HepG2 (cell line): Measurements from ENCODE around the gene RBM12. TPM values are rescaled to one million over a fixed set of nuclear protein-coding genes. Genes with fewer than 3 reads are reported as not detected.

Experiments used
- BORCS8-MEF2B ChIP-seq: sonication (generic); formaldehyde crosslinking; IDR thresholded peaks from 2 replicates; pipeline ENCODE4 v1.8.0; 2022; ENCODE audit warnings: mild to moderate bottlenecking, missing genetic modification reagents
- MAZ ChIP-seq, 2 experiments: sonication (generic) in 1 of 2; formaldehyde crosslinking in 1 of 2; IDR thresholded peaks; 2 replicates each; pipeline versions ENCODE4 v1.5.0 to v1.6.1; 2012 to 2020; ENCODE audit warnings: low read depth in 2 of 2, mild to moderate bottlenecking in 2 of 2, borderline replicate concordance in 1 of 2, improper control_type of control experiment in 1 of 2, low read length in 1 of 2, missing genetic modification reagents in 1 of 2, moderate library complexity in 1 of 2
- MYNN ChIP-seq: sonication (generic); formaldehyde crosslinking; IDR thresholded peaks from 2 replicates; pipeline ENCODE4 v1.4.0; 2020; ENCODE audit warnings: mild to moderate bottlenecking, low read depth, missing genetic modification reagents
- PRDM15 ChIP-seq: sonication (generic); formaldehyde crosslinking; IDR thresholded peaks from 2 replicates; pipeline ENCODE4 v1.4.0; 2020; ENCODE audit warnings: missing genetic modification reagents
- RBAK ChIP-seq: sonication (generic); formaldehyde crosslinking; IDR thresholded peaks from 2 replicates; pipeline ENCODE4 v1.5.1; 2020; ENCODE audit warnings: mild to moderate bottlenecking, missing genetic modification reagents
- TARDBP ChIP-seq: sonication (generic); formaldehyde crosslinking; IDR thresholded peaks from 2 replicates; pipeline ENCODE4 v1.8.0; 2022; ENCODE audit warnings: mild to moderate bottlenecking, missing genetic modification reagents
- ZFP36 ChIP-seq: fragments of 150-350 bp; IDR thresholded peaks from 2 replicates; pipeline ENCODE4 v1.6.1; 2018; ENCODE audit warnings: borderline replicate concordance, low read length, low read depth; ENCODE audit not compliant: partially characterized antibody
- ZNF34 ChIP-seq: sonication (generic); formaldehyde crosslinking; IDR thresholded peaks from 2 replicates; pipeline ENCODE4 v1.4.0; 2020; ENCODE audit warnings: mild to moderate bottlenecking, missing genetic modification reagents, borderline replicate concordance
- ZNF496 ChIP-seq: sonication (generic); formaldehyde crosslinking; IDR thresholded peaks from 2 replicates; pipeline ENCODE4 v1.8.1; 2023; ENCODE audit warnings: mild to moderate bottlenecking, moderate library complexity, missing genetic modification reagents; ENCODE audit not compliant: insufficient replicate concordance
- ZNF878 ChIP-seq: sonication (generic); formaldehyde crosslinking; IDR thresholded peaks from 2 replicates; pipeline ENCODE4 v1.8.1; 2023; ENCODE audit warnings: mild to moderate bottlenecking, missing genetic modification reagents, moderate library complexity
- ZSCAN30 ChIP-seq: sonication (generic); formaldehyde crosslinking; IDR thresholded peaks from 2 replicates; pipeline ENCODE4 v1.5.0; 2020; ENCODE audit warnings: mild to moderate bottlenecking, missing genetic modification reagents
- ZXDC ChIP-seq: sonication (generic); formaldehyde crosslinking; IDR thresholded peaks from 2 replicates; pipeline ENCODE4 v1.5.0; 2020; ENCODE audit warnings: mild to moderate bottlenecking, missing genetic modification reagents
- polyA plus RNA-seq, 8 experiments: library from polyadenylated mRNA; depleted of rRNA in 3 of 8; stranded (reverse) in 7 of 8; unstranded in 1 of 8; fragments of >200 nt; fragmentation: Illumina TruSeq in 4 of 8; extraction: Trizol in 4 of 8; gene quantifications; 2 replicates each; pipeline versions ENCODE4 v1.2.1 to v1.2.3, GENCODE V29; 2011 to 2016; ENCODE audit warnings: low read depth in 4 of 8, missing spikeins in 1 of 8, mixed read lengths in 1 of 8; ENCODE audit not compliant: insufficient read depth in 1 of 8
- total RNA-seq, 5 experiments: library from RNA; depleted of rRNA; stranded (reverse); fragments of >200 nt; fragmentation: Illumina TruSeq; extraction: Trizol; gene quantifications; 2 replicates each; pipeline ENCODE4 v1.2.3, GENCODE V29; 2016; ENCODE audit warnings: low read depth in 1 of 5
- TF ChIP-seq, protein P1 (sequence below): IDR thresholded peaks from 2 replicates; pipeline ENCODE4 v1.6.1; 2012; ENCODE audit warnings: low read length, improper control_type of control experiment
- TF ChIP-seq, protein P2 (sequence below): sonication (generic); formaldehyde crosslinking; IDR thresholded peaks from 2 replicates; pipeline ENCODE4 v1.4.0; 2020; ENCODE audit warnings: missing genetic modification reagents

Gene RBM12
- total and polyA plus RNA-seq, 2 of the 13 experiments (the other 11 are each of a cell fraction or from before 2014, with no cell fraction given) = 97.9 to 104 TPM

DNA sequence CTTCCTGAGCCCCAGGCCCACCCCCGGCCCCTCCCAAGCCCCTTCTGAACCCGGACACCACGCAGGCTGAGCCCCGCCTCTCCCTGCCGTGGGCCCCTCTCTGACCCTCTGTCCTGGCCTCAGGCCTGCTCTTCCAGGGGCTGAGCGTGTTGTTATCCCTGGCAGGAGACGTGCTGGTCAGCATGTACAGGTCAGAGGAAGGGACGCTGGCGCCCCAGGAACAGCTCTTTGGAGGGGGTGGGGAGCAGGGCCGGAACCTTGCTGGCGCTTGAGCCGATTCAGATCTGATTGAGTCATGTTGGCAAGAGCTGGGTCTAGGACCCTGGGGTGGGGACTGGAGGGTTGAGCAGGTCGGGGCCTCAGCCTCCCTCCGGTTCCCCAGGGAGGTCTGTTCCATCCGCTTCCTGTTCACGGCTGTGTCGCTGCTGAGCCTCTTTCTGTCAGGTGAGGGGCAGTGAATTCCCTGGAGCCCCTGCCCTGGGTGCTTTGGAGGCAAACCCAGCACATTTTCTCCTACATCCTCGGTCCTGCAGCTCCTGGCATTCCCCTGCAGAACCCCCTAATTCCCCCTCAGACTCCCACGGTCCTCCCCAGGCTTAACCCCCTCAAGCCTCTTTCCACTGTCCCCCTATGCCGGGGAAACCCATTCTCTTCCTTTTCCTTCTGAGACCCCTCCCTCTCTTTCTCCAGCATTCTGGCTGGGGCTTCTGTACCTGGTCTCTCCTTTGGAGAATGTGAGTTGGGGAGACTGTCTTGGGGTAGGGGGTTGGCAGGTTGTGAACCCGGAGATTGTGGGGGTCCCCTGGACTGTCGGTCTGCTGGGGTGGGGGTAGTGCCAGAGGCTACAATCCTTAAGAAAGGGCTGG lies 47.1 kb downstream of the RBM12 start (continued):
- TF ChIP-seq, protein P1, sequence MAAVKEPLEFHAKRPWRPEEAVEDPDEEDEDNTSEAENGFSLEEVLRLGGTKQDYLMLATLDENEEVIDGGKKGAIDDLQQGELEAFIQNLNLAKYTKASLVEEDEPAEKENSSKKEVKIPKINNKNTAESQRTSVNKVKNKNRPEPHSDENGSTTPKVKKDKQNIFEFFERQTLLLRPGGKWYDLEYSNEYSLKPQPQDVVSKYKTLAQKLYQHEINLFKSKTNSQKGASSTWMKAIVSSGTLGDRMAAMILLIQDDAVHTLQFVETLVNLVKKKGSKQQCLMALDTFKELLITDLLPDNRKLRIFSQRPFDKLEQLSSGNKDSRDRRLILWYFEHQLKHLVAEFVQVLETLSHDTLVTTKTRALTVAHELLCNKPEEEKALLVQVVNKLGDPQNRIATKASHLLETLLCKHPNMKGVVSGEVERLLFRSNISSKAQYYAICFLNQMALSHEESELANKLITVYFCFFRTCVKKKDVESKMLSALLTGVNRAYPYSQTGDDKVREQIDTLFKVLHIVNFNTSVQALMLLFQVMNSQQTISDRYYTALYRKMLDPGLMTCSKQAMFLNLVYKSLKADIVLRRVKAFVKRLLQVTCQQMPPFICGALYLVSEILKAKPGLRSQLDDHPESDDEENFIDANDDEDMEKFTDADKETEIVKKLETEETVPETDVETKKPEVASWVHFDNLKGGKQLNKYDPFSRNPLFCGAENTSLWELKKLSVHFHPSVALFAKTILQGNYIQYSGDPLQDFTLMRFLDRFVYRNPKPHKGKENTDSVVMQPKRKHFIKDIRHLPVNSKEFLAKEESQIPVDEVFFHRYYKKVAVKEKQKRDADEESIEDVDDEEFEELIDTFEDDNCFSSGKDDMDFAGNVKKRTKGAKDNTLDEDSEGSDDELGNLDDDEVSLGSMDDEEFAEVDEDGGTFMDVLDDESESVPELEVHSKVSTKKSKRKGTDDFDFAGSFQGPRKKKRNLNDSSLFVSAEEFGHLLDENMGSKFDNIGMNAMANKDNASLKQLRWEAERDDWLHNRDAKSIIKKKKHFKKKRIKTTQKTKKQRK = no peak
- no peak for TF ChIP-seq PRDM15 (CRISPR knock-in tag)
- TF ChIP-seq RBAK (CRISPR knock-in tag) = 0 out of 2 replicates have a peak, but pooled peaks have one; percentile 21
- TF ChIP-seq ZNF496 (CRISPR knock-in tag) = no peak
- 0 out of 2 replicates have a peak, but pooled peaks have one; percentile 27 for TF ChIP-seq BORCS8-MEF2B (CRISPR knock-in tag)
- TF ChIP-seq MYNN (CRISPR knock-in tag) = no peak
- TF ChIP-seq MAZ (IDR thresholded peaks at IDR 0.05; ENCODE audit: borderline replicate concordance, low read depth, low read length) = peak; percentile 79; the same call in 1 of the 2 replicates
- TF ChIP-seq MAZ (CRISPR knock-in tag; IDR thresholded peaks at IDR 0.05; ENCODE audit: low read depth) = peak; percentile 27; the same call in 1 of the 2 replicates
- TF ChIP-seq, protein P2, sequence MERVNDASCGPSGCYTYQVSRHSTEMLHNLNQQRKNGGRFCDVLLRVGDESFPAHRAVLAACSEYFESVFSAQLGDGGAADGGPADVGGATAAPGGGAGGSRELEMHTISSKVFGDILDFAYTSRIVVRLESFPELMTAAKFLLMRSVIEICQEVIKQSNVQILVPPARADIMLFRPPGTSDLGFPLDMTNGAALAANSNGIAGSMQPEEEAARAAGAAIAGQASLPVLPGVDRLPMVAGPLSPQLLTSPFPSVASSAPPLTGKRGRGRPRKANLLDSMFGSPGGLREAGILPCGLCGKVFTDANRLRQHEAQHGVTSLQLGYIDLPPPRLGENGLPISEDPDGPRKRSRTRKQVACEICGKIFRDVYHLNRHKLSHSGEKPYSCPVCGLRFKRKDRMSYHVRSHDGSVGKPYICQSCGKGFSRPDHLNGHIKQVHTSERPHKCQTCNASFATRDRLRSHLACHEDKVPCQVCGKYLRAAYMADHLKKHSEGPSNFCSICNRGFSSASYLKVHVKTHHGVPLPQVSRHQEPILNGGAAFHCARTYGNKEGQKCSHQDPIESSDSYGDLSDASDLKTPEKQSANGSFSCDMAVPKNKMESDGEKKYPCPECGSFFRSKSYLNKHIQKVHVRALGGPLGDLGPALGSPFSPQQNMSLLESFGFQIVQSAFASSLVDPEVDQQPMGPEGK (CRISPR knock-in tag) = no peak
- peak; percentile 77; the same call in 1 of the 2 replicates for TF ChIP-seq ZXDC
- TF ChIP-seq TARDBP (CRISPR knock-in tag) = peak; percentile 89; the same call in 1 of the 2 replicates
- TF ChIP-seq ZSCAN30 (CRISPR knock-in tag) = no peak
- TF ChIP-seq ZNF878 (CRISPR knock-in tag) = 0 out of 2 replicates have a peak, but pooled peaks have one; percentile 25
- TF ChIP-seq ZFP36 = no peak
- no peak; the same call in 1 of the 2 replicates for TF ChIP-seq ZNF34 (CRISPR knock-in tag)
